ENCODE results near the gene CFAP45.

Gene CFAP45

DNA sequence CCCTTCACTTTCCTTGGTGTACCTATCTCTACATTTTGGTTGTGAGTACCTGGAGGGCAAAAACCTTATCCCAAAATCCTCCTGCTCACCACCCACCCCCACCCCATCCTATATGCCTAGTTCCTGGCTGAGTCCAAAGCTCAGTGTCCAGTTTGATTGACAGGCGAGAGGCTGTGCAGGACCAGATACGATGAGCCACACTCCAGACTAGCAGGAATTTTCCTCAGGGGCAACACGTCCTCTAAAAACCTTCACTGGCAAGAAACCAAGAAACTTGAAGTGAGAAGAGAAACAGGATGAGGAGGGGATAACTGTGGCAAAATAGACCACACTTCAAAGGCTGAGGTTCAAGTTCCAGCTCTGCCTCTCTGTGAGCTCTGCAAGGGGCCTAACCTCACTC, 74.4 kb downstream of the CFAP45 start:
- no peak for DNase-seq

DNA sequence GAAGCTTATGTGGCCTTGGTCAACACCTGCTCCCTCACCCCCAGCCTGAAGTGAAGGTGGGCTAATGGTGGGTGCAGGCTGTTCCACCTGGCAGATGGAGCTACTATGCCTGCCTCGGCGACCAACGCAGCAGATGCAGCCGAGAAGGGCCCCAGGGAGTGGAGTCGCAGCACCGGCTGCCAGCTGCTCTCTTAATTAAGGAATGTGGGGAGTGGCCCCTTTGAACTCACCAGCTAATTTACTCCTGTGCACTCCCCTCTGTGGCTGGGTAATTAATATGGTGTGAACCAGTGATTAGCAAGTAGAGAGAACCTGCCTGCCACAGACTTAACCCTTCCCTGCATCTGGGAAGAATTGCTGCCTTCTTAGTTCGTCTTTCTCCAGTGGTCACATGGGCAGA, 76.6 kb downstream of the CFAP45 start:
- no peak for DNase-seq

All from fibroblast of upper back skin (primary cell).